ENCODE measurements around the gene NECTIN3.

Gene NECTIN3

DNA sequence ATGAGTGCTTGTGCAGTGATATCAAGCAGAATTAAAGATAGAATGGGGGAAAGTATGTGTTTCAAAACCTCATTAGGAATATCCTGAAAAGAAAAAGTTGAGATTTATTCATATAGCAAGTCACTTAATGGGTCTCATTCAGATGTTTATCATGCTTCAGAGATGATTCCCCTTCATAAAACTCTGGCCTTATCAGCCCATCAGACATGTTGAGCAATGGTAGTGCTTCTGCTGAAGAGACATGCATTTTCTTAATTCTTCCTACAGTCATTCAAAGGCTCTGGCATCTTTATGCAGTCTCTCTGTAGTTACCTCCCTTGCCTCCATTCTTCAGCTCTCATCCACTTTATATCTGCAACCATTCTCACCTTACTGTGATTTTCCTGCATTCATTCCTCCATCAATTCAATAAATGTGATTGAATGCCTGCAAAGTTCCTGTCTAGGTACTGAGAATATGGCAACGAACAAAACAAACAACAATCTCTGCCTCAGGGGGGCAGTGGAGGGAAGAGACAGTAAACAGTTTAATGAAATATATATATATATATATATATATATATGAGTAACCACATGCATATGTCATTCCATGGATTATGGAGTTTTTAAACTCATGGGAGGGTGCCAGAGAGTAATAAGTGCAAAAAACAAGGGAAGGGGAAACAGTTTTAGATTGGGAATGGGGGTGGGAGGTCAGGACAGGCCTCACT is 138.5 kb downstream of the NECTIN3 start:
- no peak for DNase-seq

DNA sequence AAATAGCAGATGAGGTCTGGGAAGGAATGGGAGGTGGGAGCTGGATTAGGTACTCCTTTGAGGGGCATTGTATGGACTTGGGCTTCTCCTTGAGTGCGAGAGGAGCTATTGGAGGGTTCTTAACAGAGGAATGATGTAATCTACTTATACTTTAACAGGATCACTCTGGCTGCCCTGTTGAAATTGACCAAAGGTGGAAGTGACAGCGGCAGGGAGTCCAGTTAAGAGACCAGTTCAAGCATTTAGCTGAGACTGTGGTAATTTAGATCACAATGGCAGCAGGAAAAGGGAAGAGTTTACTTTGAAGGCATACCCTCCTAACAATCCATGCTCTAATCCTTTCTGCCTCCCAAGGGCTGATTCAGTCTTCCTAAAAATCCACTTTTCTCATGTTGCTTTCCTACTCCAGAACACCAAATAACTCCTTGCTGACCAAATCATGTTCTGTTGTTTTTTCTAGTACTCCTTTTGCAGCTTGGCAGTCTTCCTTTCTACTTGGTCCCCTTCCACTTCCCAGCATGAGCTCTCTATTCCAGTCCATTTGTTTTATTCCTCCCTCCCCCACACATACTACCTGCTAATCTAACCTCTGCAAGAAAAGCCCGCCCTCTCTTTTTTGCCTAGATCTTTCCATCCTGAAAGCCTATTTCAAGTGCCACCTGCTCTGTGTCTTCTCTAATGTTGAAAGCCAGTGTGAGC is 139.4 kb downstream of the NECTIN3 start:
- no peak for DNase-seq

DNA sequence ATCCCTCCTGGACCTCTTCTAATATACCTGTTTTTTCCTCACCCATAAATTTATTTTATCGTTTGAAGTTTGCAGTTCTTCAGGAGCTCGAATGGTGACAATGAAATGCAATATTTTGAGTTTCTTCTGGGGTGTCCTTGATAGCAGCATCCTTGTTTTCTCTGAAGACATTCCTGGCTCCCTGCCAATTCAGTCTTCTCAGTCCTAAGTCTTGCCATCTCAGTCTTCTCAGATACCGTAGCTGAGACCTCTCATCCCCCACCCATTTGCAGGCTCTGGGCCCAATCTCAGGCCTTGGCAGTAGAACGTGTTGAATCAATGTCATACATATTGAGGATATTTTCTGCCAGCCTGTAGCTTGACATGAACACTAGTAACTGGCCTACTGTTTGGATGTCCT is 140.9 kb downstream of the NECTIN3 start:
- DNase-seq = no peak

DNA sequence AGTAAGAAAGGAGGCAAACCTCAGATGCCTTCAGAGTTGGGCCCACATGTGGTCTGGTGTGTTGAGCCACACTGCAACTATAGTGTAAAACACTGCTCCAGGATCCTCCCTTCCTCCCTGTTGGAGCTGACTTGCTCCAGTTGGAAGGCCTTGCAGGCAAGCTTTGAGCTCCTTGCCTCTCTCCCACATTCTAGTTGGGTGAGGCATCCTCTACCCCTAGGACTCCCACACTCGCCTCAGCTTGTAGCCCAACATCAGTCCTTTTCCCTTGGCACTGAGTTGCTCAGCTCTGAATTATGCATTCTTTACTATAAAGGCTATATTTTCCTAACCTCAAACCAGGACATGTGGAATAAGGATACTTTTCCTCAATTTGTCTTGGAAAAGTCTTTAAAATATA is 143.9 kb downstream of the NECTIN3 start:
- no peak for DNase-seq

DNA sequence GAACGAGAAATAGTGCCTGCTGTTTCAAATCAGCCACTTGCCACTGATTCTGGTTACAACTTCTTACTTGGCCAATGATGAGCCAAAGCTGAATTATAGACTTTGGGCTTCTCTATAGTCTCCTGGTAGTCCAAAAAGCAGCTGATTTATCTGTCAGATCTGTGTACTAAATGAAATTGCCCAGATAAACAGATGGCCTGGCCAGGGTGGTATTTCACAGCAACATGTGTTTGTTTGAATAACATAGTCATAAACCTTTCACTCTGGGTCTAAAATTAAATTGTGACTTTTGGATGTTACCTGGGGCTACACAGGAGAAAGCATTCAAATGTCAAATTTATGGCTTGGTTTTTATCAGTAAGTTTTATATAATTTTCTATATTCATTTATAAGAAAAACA is 147.0 kb downstream of the NECTIN3 start:
- DNase-seq = no peak

DNA sequence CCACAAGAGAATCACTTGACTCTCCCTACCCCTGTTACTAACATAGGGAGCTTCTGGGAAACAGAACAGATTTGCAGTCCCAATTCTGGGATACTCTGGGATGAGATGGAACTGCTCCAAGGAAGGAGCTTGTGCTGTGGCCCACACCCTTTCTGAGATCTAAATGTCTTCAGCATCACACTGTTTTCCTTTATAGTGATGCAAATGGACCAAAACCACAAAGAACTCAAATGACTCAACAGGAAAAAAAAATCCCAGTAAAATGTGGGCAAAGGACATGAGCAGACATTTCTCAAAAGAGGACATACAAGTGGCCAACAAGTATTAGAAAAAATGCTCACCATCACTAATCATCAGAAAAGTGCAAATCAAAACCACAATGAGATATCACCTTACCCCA is 155.6 kb downstream of the NECTIN3 start:
- no peak for DNase-seq

DNA sequence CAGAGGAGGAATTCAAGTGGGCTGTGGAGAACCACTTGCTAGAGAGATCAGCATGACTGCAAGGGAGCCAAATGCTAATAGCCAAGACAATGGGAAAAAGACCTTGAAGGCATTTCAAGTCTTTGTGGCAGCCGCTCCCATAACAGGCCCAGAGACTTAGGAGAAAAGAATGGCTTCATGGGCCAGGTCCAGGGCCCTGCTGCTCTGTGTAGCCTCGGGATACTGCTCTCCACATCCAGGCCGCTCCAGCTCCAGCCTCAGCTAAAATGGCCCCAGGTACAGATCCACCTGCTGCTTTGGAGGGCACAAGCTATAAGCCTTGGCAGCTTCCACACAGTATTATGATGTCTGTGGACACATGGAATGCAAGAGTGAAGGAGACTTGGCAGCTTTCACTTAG is 157.7 kb downstream of the NECTIN3 start:
- no peak for DNase-seq

DNA sequence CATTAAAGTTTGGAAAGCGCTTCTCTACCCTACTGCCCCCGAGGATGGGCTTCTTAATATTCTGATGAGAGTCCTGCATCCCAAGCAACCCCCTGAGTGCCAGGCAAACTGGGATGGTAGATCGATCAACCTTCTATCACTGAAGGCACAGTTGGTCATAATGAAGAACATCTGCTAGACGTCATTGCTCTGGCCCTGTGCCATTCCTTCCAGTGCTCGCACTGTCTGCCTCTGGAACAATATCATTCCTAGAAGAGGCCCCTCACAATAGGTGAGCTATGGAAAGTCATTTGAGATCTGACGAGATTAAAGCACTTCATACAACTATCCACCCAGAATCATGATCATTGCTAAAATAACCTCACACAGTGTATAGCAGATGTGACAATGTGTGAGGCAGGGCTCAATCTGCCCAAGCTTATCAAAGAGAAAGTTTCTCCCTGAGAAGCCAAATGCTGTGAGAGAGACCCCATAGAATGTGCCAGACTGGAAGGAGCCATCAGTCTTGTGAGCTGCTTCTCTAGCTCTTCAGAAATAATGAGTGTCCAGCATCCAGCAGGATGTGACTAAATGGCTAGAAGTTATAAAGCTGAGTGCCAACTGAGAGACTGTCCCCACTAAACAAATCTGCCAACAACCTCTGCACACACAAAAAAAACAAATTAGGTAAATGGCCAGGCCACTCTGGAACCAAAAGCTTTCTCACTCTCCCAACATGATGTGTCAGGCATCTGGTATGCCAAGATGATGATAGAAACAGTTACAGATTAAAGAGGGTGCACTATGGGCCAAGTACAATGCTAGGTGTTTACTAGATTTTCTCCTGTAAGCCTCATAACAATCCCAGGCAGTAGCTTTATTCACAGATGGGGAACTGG is 165.5 kb downstream of the NECTIN3 start:
- no peak for DNase-seq

DNA sequence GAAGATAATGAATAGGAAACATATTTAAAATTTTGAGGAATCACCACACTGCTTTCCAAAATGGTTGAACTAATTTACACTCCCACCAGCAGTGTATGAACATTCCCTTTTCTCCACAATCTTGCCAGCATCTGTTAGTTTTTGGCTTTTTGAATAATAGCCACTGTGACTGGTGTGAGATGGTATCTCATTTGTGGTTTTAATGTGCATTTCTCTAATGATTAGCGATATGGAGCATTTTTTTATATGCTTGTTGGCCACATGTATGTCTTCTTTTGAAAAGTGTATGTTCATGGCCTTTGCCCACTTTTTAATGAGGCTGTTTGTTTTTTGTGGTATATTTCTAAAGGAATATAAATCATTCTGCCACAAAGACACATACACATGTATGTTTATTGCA is 166.3 kb downstream of the NECTIN3 start:
- no peak for DNase-seq

DNA sequence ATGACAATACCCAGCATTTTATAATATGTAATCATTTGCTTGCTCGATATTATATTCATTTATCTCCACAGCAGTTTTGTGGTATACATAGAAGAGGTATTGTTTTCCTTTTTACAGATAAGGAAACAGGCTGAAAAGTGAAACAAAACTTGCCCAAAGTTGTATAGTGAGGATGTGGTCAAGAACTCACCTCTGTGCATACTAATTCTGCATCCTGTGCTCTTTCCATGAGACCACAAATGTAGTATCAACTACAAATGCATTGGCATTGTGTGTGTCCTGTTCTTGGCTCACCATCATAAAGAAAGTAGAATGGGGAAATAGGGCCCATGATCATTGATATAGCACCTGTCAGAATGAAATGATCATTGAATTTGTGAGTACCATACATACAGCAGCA is 167.3 kb downstream of the NECTIN3 start:
- no peak for DNase-seq

DNA sequence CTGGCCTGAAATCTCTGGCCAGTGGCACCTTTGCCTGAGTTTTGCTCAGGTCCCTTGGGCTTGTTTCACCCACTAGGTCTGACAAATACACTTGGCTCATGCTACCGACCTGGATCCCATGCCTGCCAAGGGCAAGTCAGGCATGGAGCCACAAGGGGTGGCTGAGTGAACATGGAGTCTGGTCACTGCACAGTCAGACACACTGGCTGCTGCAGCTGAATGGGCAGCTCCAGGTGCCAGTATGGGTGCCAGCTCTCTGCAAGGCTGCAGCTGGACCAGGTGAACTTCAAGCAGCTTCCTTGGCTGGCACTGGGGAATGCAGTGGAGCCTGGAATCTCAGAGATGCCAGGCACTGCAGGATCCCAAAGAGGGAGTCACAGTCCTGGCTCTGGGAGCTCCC is 170.3 kb downstream of the NECTIN3 start:
- DNase-seq = no peak

All from NCI-H187 treated with DMSO at 0.1 percent for 48 hours (cell line).